Prostate gland (tissue), 2 donors: ENCODE data around the gene ZNF292.

Experiments used
- CTCF ChIP-seq, 4 experiments: fragments of 200-600 bp in 2 of 4; fragments of 450-650 bp in 2 of 4; sonication (generic) in 2 of 4; IDR thresholded peaks; 1 replicate in 3 of 4; 2 replicates in 1 of 4; pipeline ENCODE4 v1.5.1; 2016 to 2019; ENCODE audit warnings: antibody characterized with exemption in 4 of 4, mild to moderate bottlenecking in 2 of 4, moderate library complexity in 2 of 4
- POLR2A ChIP-seq: fragments of 450-650 bp; IDR thresholded peaks from one replicate; pipeline ENCODE4 v1.6.1; 2016; ENCODE audit warnings: antibody characterized with exemption, mild to moderate bottlenecking
- POLR2AphosphoS5 ChIP-seq: sonication (generic); formaldehyde crosslinking; IDR thresholded peaks from one replicate; pipeline ENCODE4 v1.6.1; 2017; ENCODE audit warnings: antibody characterized with exemption

GRCh38 chr6:87164506-87164905 lies 9.1 kb downstream of the ZNF292 start:
- TF ChIP-seq CTCF (IDR thresholded peaks at IDR 0.05) = no peak
- no peak for TF ChIP-seq POLR2A
- no peak for TF ChIP-seq POLR2AphosphoS5
